ENCODE results near the gene CCT7. TPM values are rescaled to one million over a fixed set of nuclear protein-coding genes. Genes with fewer than 3 reads are reported as not detected.

CCT7 gene
- total and polyA plus RNA-seq, 2 experiments from 2014 or later, result 190 to 197 TPM

- no peaks in the 10 kb centered on the region for H3K9me3 ChIP-seq (ENCODE audit: low read depth)
- no peaks in the 10 kb centered on the region for H3K36me3 ChIP-seq (replicated peaks; ENCODE audit: insufficient read depth, low read depth)
- H3K27ac ChIP-seq, result no peak overlapping the region
- H3K79me2 ChIP-seq, result no peaks in the 10 kb centered on the region
- no peaks in the 10 kb centered on the region for H3K27me3 ChIP-seq
- no peak overlapping the region for H2AFZ ChIP-seq
- H3K4me3 ChIP-seq, result no peak overlapping the region
- no peaks in the 10 kb centered on the region for H3K9me2 ChIP-seq (replicated peaks; ENCODE audit: insufficient read depth)
- no peaks in the 10 kb centered on the region for H4K20me1 ChIP-seq (ENCODE audit: insufficient read depth, poor library complexity, severe bottlenecking)
- DNase-seq (ENCODE audit: low spot score), result no peak
- 92% methylated on average over 14 of the region's 14 CpGs for WGBS (ENCODE audit: low lambda C conversion rate, missing lambda C conversion rate)
- TF ChIP-seq EZH2 (IDR thresholded peaks at IDR 0.05; ENCODE audit: borderline replicate concordance), result no peak
- TF ChIP-seq CTCF (IDR thresholded peaks at IDR 0.05; ENCODE audit: poor library complexity), result no peak
- TF ChIP-seq EZH2phosphoT487 (IDR thresholded peaks at IDR 0.05; ENCODE audit: low read depth, severe bottlenecking, unreplicated experiment), result no peak
- no peaks in the 10 kb centered on the region for H3K4me1 ChIP-seq (ENCODE audit: insufficient read depth)
- H3K4me2 ChIP-seq, result no peak overlapping the region
These were observed 5.5 kb upstream of the CCT7 start for GRCh38 chr2:73228631-73229030.

- H3K36me3 ChIP-seq (replicated peaks; ENCODE audit: insufficient read depth, low read depth), result no peaks in the 10 kb centered on the region
- H3K9me2 ChIP-seq (replicated peaks; ENCODE audit: insufficient read depth), result no peaks in the 10 kb centered on the region
These were observed 1.5 kb upstream of the CCT7 start for GRCh38 chr2:73232403-73233153.

GRCh38 chr2:73233154-73233931 lies 765 bp upstream of the CCT7 start, which contains the start of gene PRADC1:
Gene PRADC1, minus strand, starts transcription at chr2:73233239. Its CDS starts 79 bp downstream, at chr2:73233160.
- Histone ChIP-seq H2AFZ (peak within 1 kb of the TSS; percentile 99), H3K4me2 (peak within 1 kb of the TSS; percentile 92), H3K79me2 (peaks cover 41% of the 10 kb centered on the region), H3K9me2 (replicated peaks; ENCODE audit: insufficient read depth) (no peaks in the 10 kb centered on the region), H3K27ac (peak within 1 kb of the TSS; percentile 99), H4K20me1 (ENCODE audit: insufficient read depth, poor library complexity, severe bottlenecking) (peaks cover 38% of the 10 kb centered on the region), H3K9me3 (ENCODE audit: low read depth) (no peaks in the 10 kb centered on the region), H3K27me3 (no peaks in the 10 kb centered on the region), H3K36me3 (replicated peaks; ENCODE audit: insufficient read depth, low read depth) (no peaks in the 10 kb centered on the region), H3K4me3 (peak within 1 kb of the TSS; percentile 99), H3K4me1 (ENCODE audit: insufficient read depth) (peaks cover 6% of the 10 kb centered on the region)
- peak; percentile 99 for DNase-seq (ENCODE audit: low spot score)
- TF ChIP-seq EZH2 (IDR thresholded peaks at IDR 0.05; ENCODE audit: borderline replicate concordance) (no peak), CTCF (IDR thresholded peaks at IDR 0.05; ENCODE audit: poor library complexity) (no peak), EZH2phosphoT487 (IDR thresholded peaks at IDR 0.05; ENCODE audit: low read depth, severe bottlenecking, unreplicated experiment) (no peak)
- whole genome bisulfite sequencing (ENCODE audit: low lambda C conversion rate, missing lambda C conversion rate), result 1% methylated on average over 60 of the region's 67 CpGs

More at GRCh38 chr2:73232403-73233153, 1.5 kb upstream of the CCT7 start:
- DNase-seq (ENCODE audit: low spot score), result peak; percentile 43
- peak overlapping the region; percentile 32 for H3K4me3 ChIP-seq
- peaks cover 6% of the 10 kb centered on the region for H3K4me1 ChIP-seq (ENCODE audit: insufficient read depth)
- TF ChIP-seq EZH2phosphoT487 (IDR thresholded peaks at IDR 0.05; ENCODE audit: low read depth, severe bottlenecking, unreplicated experiment) (no peak), EZH2 (IDR thresholded peaks at IDR 0.05; ENCODE audit: borderline replicate concordance) (no peak), CTCF (IDR thresholded peaks at IDR 0.05; ENCODE audit: poor library complexity) (no peak)
- H4K20me1 ChIP-seq (ENCODE audit: insufficient read depth, poor library complexity, severe bottlenecking), result peaks cover 30% of the 10 kb centered on the region
- H3K9me3 ChIP-seq (ENCODE audit: low read depth), result no peaks in the 10 kb centered on the region
- H3K79me2 ChIP-seq, result peaks cover 33% of the 10 kb centered on the region
- no peaks in the 10 kb centered on the region for H3K27me3 ChIP-seq
- peak overlapping the region; percentile 55 for H2AFZ ChIP-seq
- H3K27ac ChIP-seq, result no peak overlapping the region
- peak overlapping the region; percentile 85 for H3K4me2 ChIP-seq
- WGBS (ENCODE audit: low lambda C conversion rate, missing lambda C conversion rate), result 12% methylated on average over 15 of the region's 37 CpGs

All from hepatocyte (in vitro differentiated cells).